Smooth muscle cell (in vitro differentiated cells): ENCODE measurements around the gene CTNNA2. TPM values are rescaled to one million over a fixed set of nuclear protein-coding genes. Genes with fewer than 3 reads are reported as not detected.

Experiments
- DNase-seq: peaks from one replicate; lab custom pipeline; 2025; ENCODE audit not compliant: unreplicated experiment; lab: John Stamatoyannopoulos, UW
- H2AFZ ChIP-seq: fragments of 200-600 bp; sonication (generic); 2 replicates; pipeline ENCODE4 v1.6.0; 2016; ENCODE audit warnings: antibody characterized with exemption, low read depth, mild to moderate bottlenecking
- H3F3A ChIP-seq: fragments of 200-600 bp; sonication (generic); 2 replicates; pipeline ENCODE4 v1.6.0; 2017; ENCODE audit warnings: antibody characterized with exemption, low read depth
- H3K27ac ChIP-seq: fragments of 200-600 bp; sonication (generic); 2 replicates; pipeline ENCODE4 v1.5.1; 2016; ENCODE audit warnings: low read depth, mild to moderate bottlenecking
- H3K27me3 ChIP-seq: fragments of 200-600 bp; sonication (generic); 2 replicates; pipeline ENCODE4 v1.6.1; 2016; ENCODE audit warnings: low read depth, mild to moderate bottlenecking
- H3K36me3 ChIP-seq: fragments of 200-600 bp; sonication (generic); 2 replicates; pipeline ENCODE4 v1.5.1; 2016; ENCODE audit warnings: low read depth
- H3K4me1 ChIP-seq: fragments of 200-600 bp; sonication (generic); 2 replicates; pipeline ENCODE4 v1.5.1; 2016; ENCODE audit warnings: low read depth
- H3K4me2 ChIP-seq: fragments of 200-600 bp; sonication (generic); 2 replicates; pipeline ENCODE4 v1.6.0; 2016; ENCODE audit warnings: mild to moderate bottlenecking
- H3K4me3 ChIP-seq: fragments of 200-600 bp; sonication (generic); 2 replicates; pipeline ENCODE4 v1.5.1; 2016; ENCODE audit warnings: mild to moderate bottlenecking
- H3K79me2 ChIP-seq: fragments of 200-600 bp; sonication (generic); 2 replicates; pipeline ENCODE4 v1.6.0; 2016; ENCODE audit warnings: low read depth, mild to moderate bottlenecking
- H3K9ac ChIP-seq: fragments of 200-600 bp; sonication (generic); 2 replicates; pipeline ENCODE4 v1.6.0; 2016; ENCODE audit warnings: low read depth
- H3K9me3 ChIP-seq: fragments of 200-600 bp; sonication (generic); replicated peaks from 2 replicates; pipeline ENCODE4 v1.5.1; 2016; ENCODE audit warnings: low read depth
- H4K20me1 ChIP-seq: fragments of 200-600 bp; sonication (generic); 2 replicates; pipeline ENCODE4 v1.6.0; 2016; ENCODE audit warnings: low read depth
- CTCF ChIP-seq: fragments of 200-600 bp; sonication (generic); IDR thresholded peaks from 2 replicates; pipeline ENCODE4 v1.5.1; 2017; ENCODE audit warnings: borderline replicate concordance, mild to moderate bottlenecking, antibody characterized with exemption; ENCODE audit not compliant: insufficient read depth, poor library complexity, severe bottlenecking
- WGBS: methylation state at CpG from one replicate; pipeline ENCODE4 v1.1.7; 2016; ENCODE audit warnings: low lambda C conversion rate; 5-methylcytosine and 5-hydroxymethylcytosine counted together
- polyA plus RNA-seq: library from polyadenylated mRNA; unstranded; fragments of >200 nt; fragmentation: Nextera tagmentation; extraction: Ambion mirVana; gene quantifications from 2 replicates; pipeline ENCODE4 v1.2.1, GENCODE V29; 2016
- total RNA-seq: library from RNA; depleted of rRNA; stranded (reverse); fragments of >200 nt; gene quantifications from 2 replicates; pipeline ENCODE4 v1.2.3, GENCODE V29; 2014

Gene CTNNA2
- total and polyA plus RNA-seq, 2 experiments from 2014 or later = not detected

GRCh38 chr2:79975791-79976565 lies 463.1 kb downstream of the CTNNA2 start:
- H4K20me1 ChIP-seq = no peaks in the 10 kb centered on the region
- H3K9me3 ChIP-seq = no peaks in the 10 kb centered on the region
- no peaks in the 10 kb centered on the region for H3K4me1 ChIP-seq
- H3K4me2 ChIP-seq = no peak overlapping the region
- H3K79me2 ChIP-seq = no peaks in the 10 kb centered on the region
- H3F3A ChIP-seq = no peaks in the 10 kb centered on the region
- 82% methylated on average over 6 of the region's 6 CpGs for WGBS
- no peak for TF ChIP-seq CTCF
- DNase-seq = no peak
- H3K36me3 ChIP-seq = no peaks in the 10 kb centered on the region
- no peak overlapping the region for H2AFZ ChIP-seq
- H3K4me3 ChIP-seq = no peak overlapping the region
- H3K27ac ChIP-seq = no peak overlapping the region
- H3K27me3 ChIP-seq = no peaks in the 10 kb centered on the region
- no peak overlapping the region for H3K9ac ChIP-seq

GRCh38 chr2:79977792-79978191 lies 464.9 kb downstream of the CTNNA2 start:
- no peaks in the 10 kb centered on the region for H3K27me3 ChIP-seq
- H2AFZ ChIP-seq = no peak overlapping the region
- no peaks in the 10 kb centered on the region for H4K20me1 ChIP-seq
- no peak for DNase-seq
- no peaks in the 10 kb centered on the region for H3K4me1 ChIP-seq
- TF ChIP-seq CTCF = no peak
- H3K4me3 ChIP-seq = no peak overlapping the region
- H3K9me3 ChIP-seq = no peaks in the 10 kb centered on the region
- no peaks in the 10 kb centered on the region for H3F3A ChIP-seq
- H3K36me3 ChIP-seq = no peaks in the 10 kb centered on the region
- H3K27ac ChIP-seq = no peak overlapping the region
- no peaks in the 10 kb centered on the region for H3K79me2 ChIP-seq
- no peak overlapping the region for H3K4me2 ChIP-seq
- no peak overlapping the region for H3K9ac ChIP-seq
- WGBS = 64% methylated on average over 2 of the region's 2 CpGs

GRCh38 chr2:79980116-79980515 lies 467.3 kb downstream of the CTNNA2 start:
- H2AFZ ChIP-seq = no peak overlapping the region
- no peak for TF ChIP-seq CTCF
- no peak for DNase-seq
- no peaks in the 10 kb centered on the region for H3K4me1 ChIP-seq
- 88% methylated on average over 1 of the region's 1 CpG for WGBS
- no peaks in the 10 kb centered on the region for H3K36me3 ChIP-seq
- H3K4me2 ChIP-seq = no peak overlapping the region
- H3K79me2 ChIP-seq = no peaks in the 10 kb centered on the region
- H3F3A ChIP-seq = no peaks in the 10 kb centered on the region
- H4K20me1 ChIP-seq = no peaks in the 10 kb centered on the region
- H3K9me3 ChIP-seq = no peaks in the 10 kb centered on the region
- no peak overlapping the region for H3K9ac ChIP-seq
- no peaks in the 10 kb centered on the region for H3K27me3 ChIP-seq
- no peak overlapping the region for H3K27ac ChIP-seq
- H3K4me3 ChIP-seq = no peak overlapping the region

- 92% methylated on average over 5 of the region's 5 CpGs for WGBS
- Histone ChIP-seq H3K4me1 (no peaks in the 10 kb centered on the region), H3K9ac (no peak overlapping the region), H2AFZ (no peak overlapping the region), H3K36me3 (no peaks in the 10 kb centered on the region), H4K20me1 (no peaks in the 10 kb centered on the region), H3K9me3 (no peaks in the 10 kb centered on the region), H3K4me2 (no peak overlapping the region), H3K4me3 (no peak overlapping the region), H3K79me2 (no peaks in the 10 kb centered on the region), H3K27ac (no peak overlapping the region), H3K27me3 (no peaks in the 10 kb centered on the region), H3F3A (no peaks in the 10 kb centered on the region)
- no peak for DNase-seq
- no peak for TF ChIP-seq CTCF
Measured at GRCh38 chr2:79980816-79981215, 468.0 kb downstream of the CTNNA2 start.
